Measurements from ENCODE around the gene ENOX1. TPM values are rescaled to one million over a fixed set of nuclear protein-coding genes. Genes with fewer than 3 reads are reported as not detected.

The ENOX1 gene
- total RNA-seq, 1 experiment from 2014 or later: 0.07 TPM

DNA sequence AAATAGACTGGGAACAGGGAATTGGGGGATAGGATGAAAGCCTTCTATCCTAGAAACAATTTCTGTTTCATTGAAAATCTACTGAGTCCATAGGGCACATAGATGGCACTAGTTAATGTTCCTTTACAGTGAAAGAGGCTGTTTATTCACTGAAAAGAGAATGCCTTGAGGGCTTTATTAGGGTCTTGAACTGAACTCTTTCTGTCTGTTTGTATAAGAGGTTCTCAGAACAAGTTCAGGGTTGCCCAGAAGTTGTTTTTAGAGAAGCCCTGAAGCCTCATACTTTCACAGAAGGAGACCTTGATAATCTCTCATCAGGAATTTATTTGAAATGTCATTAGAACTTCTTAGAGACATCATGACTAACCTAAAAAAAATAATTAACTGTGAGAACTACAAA, 43.9 kb downstream of the ENOX1 start:
- no peaks in the 10 kb centered on the region for H3K36me3 ChIP-seq (replicated peaks; ENCODE audit: control insufficient read depth, insufficient read depth, low read length)
- no peak for DNase-seq
- H3K27me3 ChIP-seq (ENCODE audit: control insufficient read depth, insufficient read depth, low read length): no peaks in the 10 kb centered on the region
- H3K4me3 ChIP-seq (ENCODE audit: insufficient read depth, low read depth, low read length): no peak overlapping the region

DNA sequence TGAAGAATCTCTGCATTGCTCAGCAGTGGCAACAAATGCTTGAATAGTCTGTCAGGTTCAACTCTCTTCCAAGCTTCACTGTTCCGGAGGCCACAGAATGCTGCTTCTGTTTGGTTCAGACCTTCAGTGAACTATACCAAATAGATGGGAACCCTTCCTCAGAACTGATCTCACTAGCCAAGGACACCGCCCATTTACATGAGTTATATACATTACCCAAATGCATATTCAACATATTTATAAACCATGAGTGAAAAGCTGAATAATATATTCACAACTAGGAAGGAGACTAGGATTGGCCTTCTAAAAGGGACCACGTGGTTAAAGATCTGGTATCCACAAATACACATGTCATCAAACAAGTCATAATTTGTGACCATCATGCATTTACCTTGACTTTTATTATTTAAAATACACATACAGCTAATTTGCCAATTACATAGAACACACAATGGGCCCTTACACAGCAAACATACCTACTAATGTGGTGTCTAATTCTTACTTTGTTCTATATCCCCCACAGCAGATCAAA, 49.3 kb downstream of the ENOX1 start:
- Histone ChIP-seq H3K27me3 (ENCODE audit: control insufficient read depth, insufficient read depth, low read length) (no peaks in the 10 kb centered on the region), H3K4me3 (ENCODE audit: insufficient read depth, low read depth, low read length) (no peak overlapping the region), H3K36me3 (replicated peaks; ENCODE audit: control insufficient read depth, insufficient read depth, low read length) (no peaks in the 10 kb centered on the region)
- no peak for DNase-seq

- DNase-seq: no peak
- Histone ChIP-seq H3K36me3 (replicated peaks; ENCODE audit: control insufficient read depth, insufficient read depth, low read length) (no peaks in the 10 kb centered on the region), H3K27me3 (ENCODE audit: control insufficient read depth, insufficient read depth, low read length) (no peaks in the 10 kb centered on the region), H3K4me3 (ENCODE audit: insufficient read depth, low read depth, low read length) (no peak overlapping the region)
Observed at GRCh38 chr13:43732726-43733125, 54.0 kb downstream of the ENOX1 start.

DNA sequence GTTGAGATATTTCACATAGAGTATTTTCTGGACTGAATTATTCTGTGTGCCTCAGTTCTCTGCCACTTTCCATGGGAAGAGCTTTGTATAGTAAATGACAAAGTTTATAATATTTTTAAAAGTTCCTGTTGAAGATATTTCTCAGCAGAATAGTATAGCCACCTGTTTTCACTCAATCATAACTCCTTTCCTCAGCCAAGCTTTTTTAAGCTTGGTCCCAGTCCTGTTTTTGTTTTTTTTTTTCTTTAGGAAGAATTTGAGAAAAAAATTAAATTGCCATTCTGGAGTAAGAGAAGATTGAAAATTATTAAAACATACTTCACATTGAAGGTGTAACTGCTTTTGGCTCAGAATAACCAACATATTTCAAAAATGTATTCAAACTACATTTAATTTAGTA, 55.5 kb downstream of the ENOX1 start:
- Histone ChIP-seq H3K36me3 (replicated peaks; ENCODE audit: control insufficient read depth, insufficient read depth, low read length) (no peaks in the 10 kb centered on the region), H3K4me3 (ENCODE audit: insufficient read depth, low read depth, low read length) (no peak overlapping the region), H3K27me3 (ENCODE audit: control insufficient read depth, insufficient read depth, low read length) (no peaks in the 10 kb centered on the region)
- DNase-seq: no peak

DNA sequence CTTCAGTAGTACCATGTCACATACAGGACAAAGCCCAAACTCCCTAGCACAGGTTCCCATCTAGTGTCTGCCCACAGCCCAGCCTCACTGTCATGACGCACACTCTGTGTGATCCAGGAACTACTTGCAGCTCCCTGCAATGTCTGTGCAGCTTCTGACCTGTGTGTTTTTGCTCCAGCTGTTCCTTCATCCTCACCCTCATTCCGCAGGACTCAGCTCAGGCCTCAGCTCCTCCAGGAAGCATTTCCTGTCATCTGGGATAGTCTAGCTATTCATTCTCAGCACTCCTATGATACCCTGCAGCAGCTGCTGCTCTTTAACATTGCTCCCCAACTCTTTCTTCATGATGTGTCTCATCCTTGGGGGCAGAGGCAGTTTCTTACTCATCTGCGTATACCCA, 56.1 kb downstream of the ENOX1 start:
- no peak overlapping the region for H3K4me3 ChIP-seq (ENCODE audit: insufficient read depth, low read depth, low read length)
- no peak for DNase-seq

DNA sequence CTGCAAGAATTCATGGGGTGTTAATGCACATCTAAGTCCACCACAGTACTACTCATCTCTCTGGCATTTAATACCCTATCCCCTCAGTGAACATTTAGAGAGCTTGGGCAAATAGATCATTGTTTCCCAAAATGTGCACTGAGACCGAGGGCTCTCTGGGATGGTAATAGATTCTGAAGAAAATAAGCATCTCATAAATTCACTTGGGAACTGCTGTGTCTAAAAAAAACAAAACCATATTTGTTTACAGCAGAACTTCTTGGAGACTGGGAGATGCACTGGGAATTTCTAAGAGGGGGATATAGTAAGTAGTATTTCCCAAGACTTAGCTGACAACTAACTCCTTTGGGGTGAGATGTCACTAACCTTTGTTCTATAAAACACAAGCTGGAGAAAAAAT, 58.4 kb downstream of the ENOX1 start:
- no peak for DNase-seq
- H3K27me3 ChIP-seq (ENCODE audit: control insufficient read depth, insufficient read depth, low read length): no peaks in the 10 kb centered on the region
- H3K4me3 ChIP-seq (ENCODE audit: insufficient read depth, low read depth, low read length): no peak overlapping the region
- no peaks in the 10 kb centered on the region for H3K36me3 ChIP-seq (replicated peaks; ENCODE audit: control insufficient read depth, insufficient read depth, low read length)

More for the DNA sequence above, 56.1 kb downstream of the ENOX1 start:
- Histone ChIP-seq H3K36me3 (replicated peaks; ENCODE audit: control insufficient read depth, insufficient read depth, low read length) (no peaks in the 10 kb centered on the region), H3K27me3 (ENCODE audit: control insufficient read depth, insufficient read depth, low read length) (no peaks in the 10 kb centered on the region)

- H3K27me3 ChIP-seq (ENCODE audit: control insufficient read depth, insufficient read depth, low read length): no peaks in the 10 kb centered on the region
- no peak for DNase-seq
- H3K36me3 ChIP-seq (replicated peaks; ENCODE audit: control insufficient read depth, insufficient read depth, low read length): no peaks in the 10 kb centered on the region
- H3K4me3 ChIP-seq (ENCODE audit: insufficient read depth, low read depth, low read length): no peak overlapping the region
Observed at GRCh38 chr13:43727856-43728255, 58.9 kb downstream of the ENOX1 start.

- no peak overlapping the region for H3K4me3 ChIP-seq (ENCODE audit: insufficient read depth, low read depth, low read length)
Observed at GRCh38 chr13:43725460-43725859, 61.3 kb downstream of the ENOX1 start.

GRCh38 chr13:43720780-43721397, 65.9 kb downstream of the ENOX1 start:
- H3K27me3 ChIP-seq (ENCODE audit: control insufficient read depth, insufficient read depth, low read length): no peaks in the 10 kb centered on the region
- no peak for DNase-seq
- no peak overlapping the region for H3K4me3 ChIP-seq (ENCODE audit: insufficient read depth, low read depth, low read length)
- no peaks in the 10 kb centered on the region for H3K36me3 ChIP-seq (replicated peaks; ENCODE audit: control insufficient read depth, insufficient read depth, low read length)

More at GRCh38 chr13:43725460-43725859, 61.3 kb downstream of the ENOX1 start:
- no peak for DNase-seq
- no peaks in the 10 kb centered on the region for H3K27me3 ChIP-seq (ENCODE audit: control insufficient read depth, insufficient read depth, low read length)
- no peaks in the 10 kb centered on the region for H3K36me3 ChIP-seq (replicated peaks; ENCODE audit: control insufficient read depth, insufficient read depth, low read length)

GRCh38 chr13:43698758-43699157, 88.0 kb downstream of the ENOX1 start:
- no peaks in the 10 kb centered on the region for H3K27me3 ChIP-seq (ENCODE audit: control insufficient read depth, insufficient read depth, low read length)
- no peak for DNase-seq
- no peak overlapping the region for H3K4me3 ChIP-seq (ENCODE audit: insufficient read depth, low read depth, low read length)
- no peaks in the 10 kb centered on the region for H3K36me3 ChIP-seq (replicated peaks; ENCODE audit: control insufficient read depth, insufficient read depth, low read length)

- Histone ChIP-seq H3K4me3 (ENCODE audit: insufficient read depth, low read depth, low read length) (no peak overlapping the region), H3K36me3 (replicated peaks; ENCODE audit: control insufficient read depth, insufficient read depth, low read length) (no peaks in the 10 kb centered on the region), H3K27me3 (ENCODE audit: control insufficient read depth, insufficient read depth, low read length) (no peaks in the 10 kb centered on the region)
- DNase-seq: no peak
Observed at GRCh38 chr13:43698009-43698408, 88.8 kb downstream of the ENOX1 start.

DNA sequence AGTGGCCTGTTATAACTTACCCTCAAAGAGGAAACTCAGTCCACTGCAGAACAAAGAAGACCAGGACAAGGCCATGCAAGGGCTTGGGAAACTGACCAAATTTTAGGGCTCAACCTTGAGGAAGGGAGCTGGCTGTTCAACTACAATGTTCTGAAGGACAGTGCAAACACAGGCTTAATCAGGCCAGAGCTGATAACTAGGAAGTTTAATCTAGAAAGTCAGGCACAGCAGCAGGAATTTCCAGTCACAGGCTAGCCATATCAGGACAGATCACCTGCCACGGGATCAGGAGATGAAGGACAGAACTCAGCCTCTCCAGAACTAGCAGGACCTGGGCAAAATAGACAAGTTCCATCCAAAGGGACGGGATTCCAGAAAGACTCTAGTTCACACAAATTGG, 89.4 kb downstream of the ENOX1 start:
- Histone ChIP-seq H3K27me3 (ENCODE audit: control insufficient read depth, insufficient read depth, low read length) (no peaks in the 10 kb centered on the region), H3K4me3 (ENCODE audit: insufficient read depth, low read depth, low read length) (no peak overlapping the region), H3K36me3 (replicated peaks; ENCODE audit: control insufficient read depth, insufficient read depth, low read length) (no peaks in the 10 kb centered on the region)
- DNase-seq: no peak

DNA sequence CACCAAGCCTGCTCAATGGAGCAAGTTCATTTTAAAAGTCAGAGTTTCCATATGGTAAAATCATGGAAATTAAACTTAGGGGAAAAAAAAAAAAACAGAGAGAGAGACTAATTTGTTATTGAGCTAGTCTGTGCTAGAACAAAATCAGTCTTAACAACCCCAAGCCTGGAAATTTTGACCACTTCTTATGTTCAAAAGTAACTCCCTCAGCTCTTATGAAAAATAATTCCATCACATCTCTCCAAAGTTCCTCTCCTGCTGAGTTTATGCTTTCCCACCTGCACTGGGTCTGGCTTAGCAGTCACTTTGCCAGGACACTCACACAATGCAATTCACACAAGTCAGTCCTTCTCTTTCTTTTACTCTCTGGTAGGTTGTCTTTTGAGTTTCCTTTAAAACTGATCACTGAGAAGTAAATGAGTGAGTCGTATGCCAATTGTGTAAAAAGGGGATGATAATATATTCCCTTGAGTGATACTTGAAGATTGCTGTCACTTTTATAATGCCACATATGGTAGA, 92.6 kb downstream of the ENOX1 start:
- DNase-seq: peak; percentile 3
- Histone ChIP-seq H3K27me3 (ENCODE audit: control insufficient read depth, insufficient read depth, low read length) (no peaks in the 10 kb centered on the region), H3K36me3 (replicated peaks; ENCODE audit: control insufficient read depth, insufficient read depth, low read length) (no peaks in the 10 kb centered on the region), H3K4me3 (ENCODE audit: insufficient read depth, low read depth, low read length) (no peak overlapping the region)

DNA sequence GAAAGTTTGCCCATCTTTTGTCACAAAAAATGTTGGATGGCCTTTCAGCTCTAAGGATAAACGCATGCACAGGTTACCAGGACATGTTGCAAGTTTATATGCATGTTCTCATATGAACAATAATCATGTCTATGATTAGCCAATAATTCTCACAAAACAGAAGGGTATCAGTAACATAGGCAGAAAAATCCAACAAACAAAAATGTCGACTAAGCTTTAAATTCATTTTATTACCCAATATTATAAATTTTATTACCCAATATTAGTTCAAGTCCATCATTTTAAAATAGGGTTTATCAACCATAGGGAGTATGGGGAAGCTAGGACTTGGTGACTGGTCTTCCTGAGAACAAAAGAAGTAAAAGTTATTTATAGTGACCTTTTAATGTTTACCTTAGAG, 93.1 kb downstream of the ENOX1 start:
- no peak overlapping the region for H3K4me3 ChIP-seq (ENCODE audit: insufficient read depth, low read depth, low read length)
- no peaks in the 10 kb centered on the region for H3K36me3 ChIP-seq (replicated peaks; ENCODE audit: control insufficient read depth, insufficient read depth, low read length)
- no peak for DNase-seq
- H3K27me3 ChIP-seq (ENCODE audit: control insufficient read depth, insufficient read depth, low read length): no peaks in the 10 kb centered on the region

DNA sequence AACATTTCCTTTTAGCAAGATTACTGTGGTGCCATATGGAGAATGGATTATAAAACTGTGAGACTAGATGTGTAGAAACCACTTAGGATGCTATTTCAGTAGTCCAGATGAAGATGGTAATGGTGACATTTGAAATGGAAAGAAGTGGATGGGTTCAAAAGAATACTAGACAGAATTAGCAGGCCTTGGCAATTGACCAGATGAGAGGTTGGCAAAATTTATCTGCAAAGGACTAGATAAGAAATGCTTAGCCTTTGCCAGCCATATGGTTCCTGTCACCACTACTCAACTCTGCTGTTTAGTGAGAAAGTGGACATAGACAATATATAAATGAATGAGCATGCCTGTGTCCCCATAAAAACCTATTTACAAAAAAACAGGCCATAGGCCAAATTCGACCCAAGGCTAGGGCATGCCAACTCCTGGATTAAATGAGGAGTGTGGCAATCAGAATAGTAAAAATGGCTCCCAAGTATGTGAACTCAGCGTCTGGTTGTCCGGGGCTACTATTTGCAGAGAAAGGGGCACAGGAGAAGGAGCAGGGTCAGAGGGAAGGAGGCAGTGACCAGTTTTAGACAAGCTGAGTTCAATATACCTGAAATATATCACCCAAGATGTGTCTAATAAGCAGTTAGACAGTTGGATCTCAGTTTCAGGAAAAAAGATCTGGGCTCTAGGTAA, 98.4 kb downstream of the ENOX1 start:
- no peaks in the 10 kb centered on the region for H3K27me3 ChIP-seq (ENCODE audit: control insufficient read depth, insufficient read depth, low read length)
- DNase-seq: no peak
- no peaks in the 10 kb centered on the region for H3K36me3 ChIP-seq (replicated peaks; ENCODE audit: control insufficient read depth, insufficient read depth, low read length)
- H3K4me3 ChIP-seq (ENCODE audit: insufficient read depth, low read depth, low read length): no peak overlapping the region
